Measurements from ENCODE around the gene RSRC1.

The RSRC1 gene

GRCh38 chr3:158569794-158570193, 459.9 kb downstream of the RSRC1 start:
- no peak for TF ChIP-seq CTCF (IDR thresholded peaks at IDR 0.05; ENCODE audit: extremely low read depth, missing control alignments)
- DNase-seq (ENCODE audit: low spot score): no peak

- peak; percentile 94 for DNase-seq (ENCODE audit: low spot score)
- no peak for TF ChIP-seq CTCF (IDR thresholded peaks at IDR 0.05; ENCODE audit: extremely low read depth, missing control alignments)
Measured at GRCh38 chr3:158570999-158571702, 461.3 kb downstream of the RSRC1 start, which contains the start of gene MLF1. MLF1 (plus strand) TSS chr3:158571194; CDS start chr3:158571301, 107 bp downstream.

GRCh38 chr3:158571969-158572765, 462.3 kb downstream of the RSRC1 start:
- no peak for TF ChIP-seq CTCF (IDR thresholded peaks at IDR 0.05; ENCODE audit: extremely low read depth, missing control alignments)
- no peak for DNase-seq (ENCODE audit: low spot score)

GRCh38 chr3:158572766-158573060, 462.8 kb downstream of the RSRC1 start:
- TF ChIP-seq CTCF (IDR thresholded peaks at IDR 0.05; ENCODE audit: extremely low read depth, missing control alignments): no peak
- DNase-seq (ENCODE audit: low spot score): no peak

- DNase-seq (ENCODE audit: low spot score): no peak
- no peak for TF ChIP-seq CTCF (IDR thresholded peaks at IDR 0.05; ENCODE audit: extremely low read depth, missing control alignments)
Measured at GRCh38 chr3:158573714-158574113, 463.8 kb downstream of the RSRC1 start.

GRCh38 chr3:158574646-158575045, 464.8 kb downstream of the RSRC1 start:
- DNase-seq (ENCODE audit: low spot score): no peak
- TF ChIP-seq CTCF (IDR thresholded peaks at IDR 0.05; ENCODE audit: extremely low read depth, missing control alignments): no peak

- DNase-seq (ENCODE audit: low spot score): no peak
- no peak for TF ChIP-seq CTCF (IDR thresholded peaks at IDR 0.05; ENCODE audit: extremely low read depth, missing control alignments)
Measured at GRCh38 chr3:158590223-158590622, 480.3 kb downstream of the RSRC1 start.
